ENCODE results near the gene MAPK11. TPM values are rescaled to one million over a fixed set of nuclear protein-coding genes. Genes with fewer than 3 reads are reported as not detected.

Gene MAPK11
- total and polyA plus RNA-seq, 9 of the 15 experiments (the other 6 are each of a cell fraction or from before 2014, with no cell fraction given) = 0.06 to 14.6 (median 5.3) TPM

DNA sequence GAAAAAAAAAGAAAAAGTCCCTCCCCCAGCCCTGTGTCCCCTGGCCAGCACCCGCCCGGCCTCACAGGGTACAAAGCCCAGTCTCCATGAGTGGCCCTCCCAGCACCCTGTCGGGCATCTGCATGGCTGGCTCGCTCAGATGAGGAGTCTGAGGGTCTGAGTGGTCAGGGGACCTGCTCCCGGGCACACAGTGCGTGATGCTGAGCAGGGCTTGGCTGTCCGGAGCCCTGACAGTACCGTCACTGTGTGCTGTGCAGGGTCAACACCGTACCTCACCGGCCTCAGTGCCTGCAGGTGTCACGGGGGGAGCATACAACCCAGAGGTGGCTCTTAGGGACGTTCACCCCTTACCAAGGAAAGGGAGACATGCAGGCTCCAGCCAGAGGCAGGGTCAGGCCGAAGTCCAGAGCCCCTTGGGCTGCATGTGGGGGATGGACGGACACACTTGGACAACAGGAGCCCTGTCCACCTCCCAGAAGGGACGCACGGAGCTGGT is 40.8 kb upstream of the MAPK11 start:
- no peak for FAIRE-seq

More for the DNA sequence above, 40.8 kb upstream of the MAPK11 start:
- peaks cover 11% of the 10 kb centered on the region for H3K79me2 ChIP-seq (ENCODE audit: control insufficient read depth, insufficient read depth, low read length)
- no peaks in the 10 kb centered on the region for H3K9me3 ChIP-seq (replicated peaks; ENCODE audit: control insufficient read depth, insufficient read depth, low read depth, low read length)
- H4K20me1 ChIP-seq (replicated peaks; ENCODE audit: control insufficient read depth, insufficient read depth, low read length) = no peaks in the 10 kb centered on the region
- H3K4me2 ChIP-seq (ENCODE audit: insufficient read depth, low read length) = no peak overlapping the region
- in situ Hi-C loops (cut with MboI) (no loop called here), intact Hi-C loops (cut with micrococcal nuclease) (no loop called here)
- no peak overlapping the region for H3K27ac ChIP-seq (ENCODE audit: extremely low read depth, low read depth, low read length)
- ChIA-PET CTCF (ENCODE audit: low intra/inter-chr PET ratio) (no interaction called here), POLR2A (no interaction called here)
- DNase-seq (ENCODE audit: extremely low read depth in 1 of 4, low spot score in 3 of 4) = no peak
- no peak overlapping the region for H3K4me3 ChIP-seq
- H3K9me1 ChIP-seq (ENCODE audit: control insufficient read depth, insufficient read depth, low read length) = no peaks in the 10 kb centered on the region
- no peak overlapping the region for H2AFZ ChIP-seq (ENCODE audit: low read depth, low read length)
- 72% methylated on average over 10 of the region's 16 CpGs for WGBS (ENCODE audit: insufficient coverage, low coverage, missing lambda C conversion rate)
- no peaks in the 10 kb centered on the region for H3K36me3 ChIP-seq (ENCODE audit: control insufficient read depth, insufficient read depth, low read length)
- ATAC-seq = no peak
- TF ChIP-seq MCM3 (IDR thresholded peaks at IDR 0.05) (no peak), ZNF316 (IDR thresholded peaks at IDR 0.05) (no peak), GTF2A2 (tag; IDR thresholded peaks at IDR 0.05) (no peak), GABPB1 (CRISPR knock-in tag; IDR thresholded peaks at IDR 0.05) (no peak), ZNF668 (CRISPR knock-in tag; IDR thresholded peaks at IDR 0.05) (no peak), U2AF2 (optimal IDR thresholded peaks at IDR 0.05; ENCODE audit: low read depth, low read length) (no peak), KDM2B (CRISPR knock-in tag; IDR thresholded peaks at IDR 0.05) (no peak)
- TF ChIP-seq, protein P1, sequence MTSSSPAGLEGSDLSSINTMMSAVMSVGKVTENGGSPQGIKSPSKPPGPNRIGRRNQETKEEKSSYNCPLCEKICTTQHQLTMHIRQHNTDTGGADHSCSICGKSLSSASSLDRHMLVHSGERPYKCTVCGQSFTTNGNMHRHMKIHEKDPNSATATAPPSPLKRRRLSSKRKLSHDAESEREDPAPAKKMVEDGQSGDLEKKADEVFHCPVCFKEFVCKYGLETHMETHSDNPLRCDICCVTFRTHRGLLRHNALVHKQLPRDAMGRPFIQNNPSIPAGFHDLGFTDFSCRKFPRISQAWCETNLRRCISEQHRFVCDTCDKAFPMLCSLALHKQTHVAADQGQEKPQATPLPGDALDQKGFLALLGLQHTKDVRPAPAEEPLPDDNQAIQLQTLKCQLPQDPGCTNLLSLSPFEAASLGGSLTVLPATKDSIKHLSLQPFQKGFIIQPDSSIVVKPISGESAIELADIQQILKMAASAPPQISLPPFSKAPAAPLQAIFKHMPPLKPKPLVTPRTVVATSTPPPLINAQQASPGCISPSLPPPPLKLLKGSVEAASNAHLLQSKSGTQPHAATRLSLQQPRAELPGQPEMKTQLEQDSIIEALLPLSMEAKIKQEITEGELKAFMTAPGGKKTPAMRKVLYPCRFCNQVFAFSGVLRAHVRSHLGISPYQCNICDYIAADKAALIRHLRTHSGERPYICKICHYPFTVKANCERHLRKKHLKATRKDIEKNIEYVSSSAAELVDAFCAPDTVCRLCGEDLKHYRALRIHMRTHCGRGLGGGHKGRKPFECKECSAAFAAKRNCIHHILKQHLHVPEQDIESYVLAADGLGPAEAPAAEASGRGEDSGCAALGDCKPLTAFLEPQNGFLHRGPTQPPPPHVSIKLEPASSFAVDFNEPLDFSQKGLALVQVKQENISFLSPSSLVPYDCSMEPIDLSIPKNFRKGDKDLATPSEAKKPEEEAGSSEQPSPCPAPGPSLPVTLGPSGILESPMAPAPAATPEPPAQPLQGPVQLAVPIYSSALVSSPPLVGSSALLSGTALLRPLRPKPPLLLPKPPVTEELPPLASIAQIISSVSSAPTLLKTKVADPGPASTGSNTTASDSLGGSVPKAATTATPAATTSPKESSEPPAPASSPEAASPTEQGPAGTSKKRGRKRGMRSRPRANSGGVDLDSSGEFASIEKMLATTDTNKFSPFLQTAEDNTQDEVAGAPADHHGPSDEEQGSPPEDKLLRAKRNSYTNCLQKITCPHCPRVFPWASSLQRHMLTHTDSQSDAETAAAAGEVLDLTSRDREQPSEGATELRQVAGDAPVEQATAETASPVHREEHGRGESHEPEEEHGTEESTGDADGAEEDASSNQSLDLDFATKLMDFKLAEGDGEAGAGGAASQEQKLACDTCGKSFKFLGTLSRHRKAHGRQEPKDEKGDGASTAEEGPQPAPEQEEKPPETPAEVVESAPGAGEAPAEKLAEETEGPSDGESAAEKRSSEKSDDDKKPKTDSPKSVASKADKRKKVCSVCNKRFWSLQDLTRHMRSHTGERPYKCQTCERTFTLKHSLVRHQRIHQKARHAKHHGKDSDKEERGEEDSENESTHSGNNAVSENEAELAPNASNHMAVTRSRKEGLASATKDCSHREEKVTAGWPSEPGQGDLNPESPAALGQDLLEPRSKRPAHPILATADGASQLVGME (CRISPR knock-in tag; IDR thresholded peaks at IDR 0.05) = no peak
- H3K4me1 ChIP-seq (replicated peaks in 1 of 2; ENCODE audit: control insufficient read depth in 2 of 2, insufficient read depth in 2 of 2, low read length in 2 of 2) = peaks cover 18 to 85% of the 10 kb centered on the region in 2 experiments
- no TSS peak for BruUV-seq (replicated peaks)
- peak overlapping the region in 1 of 2 experiments; percentile 17; a peak in 1 of 4 replicates for H3K9ac ChIP-seq (ENCODE audit: insufficient read depth in 1 of 2, low read depth in 2 of 2, low read length in 2 of 2)
- no peaks in the 10 kb centered on the region for H3K27me3 ChIP-seq (ENCODE audit: control insufficient read depth in 2 of 2, insufficient read depth in 2 of 2, low read length in 2 of 2)

All from K562 (cell line).